GM12872 (cell line): ENCODE data around the gene PBX1.

ENCODE experiments used
- CTCF ChIP-seq: IDR thresholded peaks from 3 replicates; pipeline ENCODE4 v1.5.1; 2011; ENCODE audit warnings: low read depth, mild to moderate bottlenecking, low read length, moderate library complexity; ENCODE audit not compliant: insufficient read depth

PBX1 gene

GRCh38 chr1:164692420-164692819 is 133.4 kb downstream of the PBX1 start:
- no peak for TF ChIP-seq CTCF

- no peak for TF ChIP-seq CTCF
Measured at GRCh38 chr1:164693564-164694359, 134.8 kb downstream of the PBX1 start.

GRCh38 chr1:164694505-164694904 is 135.5 kb downstream of the PBX1 start:
- no peak for TF ChIP-seq CTCF

- TF ChIP-seq CTCF = no peak
Measured at GRCh38 chr1:164695956-164696665, 137.1 kb downstream of the PBX1 start.

DNA sequence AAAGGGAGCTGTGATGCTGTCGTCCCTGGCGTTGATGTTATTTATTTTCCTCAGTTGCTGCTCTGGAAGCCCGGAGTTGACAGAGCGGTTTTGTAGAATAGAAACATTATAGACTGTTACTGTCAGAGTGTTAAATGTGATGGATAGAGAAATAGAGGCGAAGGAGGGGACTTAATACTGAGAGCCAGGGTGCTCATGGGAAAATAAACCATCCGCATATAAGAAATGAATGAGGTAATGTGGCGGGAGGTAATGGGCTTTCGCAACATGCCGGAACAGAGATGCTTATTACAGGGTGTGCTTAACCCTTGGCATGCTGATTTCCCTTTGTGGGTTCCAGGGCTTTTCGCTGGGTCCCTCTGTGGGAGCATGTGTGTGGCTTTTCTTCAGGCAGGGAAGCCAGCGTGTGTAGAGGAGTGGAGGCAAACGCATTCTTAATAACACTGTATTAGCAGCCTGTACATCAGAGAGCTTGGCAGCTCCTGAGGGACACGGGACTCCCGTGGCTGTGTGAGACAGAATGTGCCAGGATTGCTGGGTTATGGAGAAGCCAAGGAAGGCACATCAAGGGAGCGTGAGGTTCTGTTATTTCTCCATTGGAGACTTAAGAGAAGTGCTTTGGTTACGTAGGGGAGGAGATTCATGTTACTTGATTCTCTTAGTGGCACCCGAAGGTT is 141.0 kb downstream of the PBX1 start:
- no peak for TF ChIP-seq CTCF

DNA sequence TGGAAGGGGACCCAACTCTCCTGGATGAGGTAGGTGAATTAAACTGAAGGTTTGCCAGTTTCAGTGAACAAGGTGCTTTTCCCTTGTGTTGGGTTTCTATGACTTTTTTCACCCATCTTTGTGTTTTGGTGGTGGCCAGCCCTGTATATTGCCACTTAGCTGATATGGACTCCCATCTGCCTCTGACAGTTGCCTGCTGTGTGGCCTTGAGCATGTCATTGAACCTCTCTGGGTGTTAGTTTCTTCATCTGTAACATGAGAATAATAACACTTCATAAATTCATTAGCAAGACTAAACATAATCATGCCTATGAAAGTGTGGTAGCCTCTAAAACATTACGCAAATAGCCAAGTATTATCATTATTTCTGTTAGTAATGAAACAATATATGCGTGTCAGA is 141.7 kb downstream of the PBX1 start:
- TF ChIP-seq CTCF = no peak

DNA sequence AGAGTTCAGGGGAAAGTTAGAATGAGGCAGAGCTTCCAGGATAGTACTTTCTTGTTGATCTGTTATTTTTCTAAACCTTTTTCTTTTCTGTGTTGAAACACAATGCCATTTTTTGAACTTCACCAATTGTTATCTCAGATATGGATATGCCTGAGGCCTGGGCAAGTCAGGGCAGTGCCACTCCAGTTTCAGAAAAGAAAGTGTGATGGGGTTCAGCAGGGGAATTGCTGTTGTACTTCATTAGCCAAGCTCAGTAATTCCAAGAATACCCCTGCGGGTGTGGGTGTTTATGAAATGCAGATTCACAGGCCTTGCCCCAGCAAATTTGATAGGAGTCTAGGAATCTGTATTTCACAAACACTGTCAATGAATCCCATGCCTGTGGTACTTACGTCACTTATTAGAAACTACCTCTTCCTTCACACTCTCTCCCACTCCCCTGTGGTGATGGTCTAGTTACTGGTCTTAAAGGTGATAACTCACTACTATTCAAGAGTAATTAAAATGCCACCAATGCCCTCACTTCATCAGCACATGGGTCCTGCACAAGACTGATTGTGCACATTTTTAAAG is 142.3 kb downstream of the PBX1 start:
- no peak for TF ChIP-seq CTCF
